ENCODE data around the gene PAPOLG. TPM values are rescaled to one million over a fixed set of nuclear protein-coding genes. Genes with fewer than 3 reads are reported as not detected.

The PAPOLG gene
- total and polyA plus RNA-seq, 2 of the 4 experiments (the other 2 are of a cell fraction) = 3.5 to 12.4 TPM

DNA sequence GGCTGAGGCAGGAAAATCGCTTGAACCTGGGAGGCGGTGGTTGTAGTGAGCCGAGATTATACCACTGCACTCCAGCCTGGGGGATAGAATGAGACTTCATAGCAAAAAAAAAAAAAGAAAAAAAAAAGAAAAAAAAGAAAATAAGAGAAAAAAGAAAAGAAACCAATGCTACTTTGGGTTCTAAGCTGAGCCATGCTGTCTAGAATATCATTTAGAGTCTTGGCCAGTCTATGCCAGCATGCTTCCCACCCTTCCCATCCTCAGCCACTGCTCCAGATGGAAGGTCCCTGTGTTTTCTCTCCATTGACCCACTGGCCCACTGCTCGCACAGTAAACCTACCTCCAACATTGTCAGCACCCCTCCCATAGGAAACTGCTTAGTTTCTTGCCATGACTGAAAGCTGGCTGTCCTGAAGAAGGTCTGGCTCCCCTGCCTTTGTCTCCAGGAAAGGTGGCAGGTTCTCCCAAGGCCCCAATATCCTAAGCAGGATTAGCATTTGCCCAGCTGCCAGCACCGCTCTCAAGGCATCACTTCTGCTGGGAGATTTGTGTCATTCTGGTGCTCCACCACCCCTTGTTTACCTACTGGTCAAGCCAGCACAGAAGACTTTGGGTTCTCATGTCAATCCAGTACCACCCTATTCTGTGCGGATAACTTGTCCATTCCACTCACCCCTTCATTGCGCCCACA lies 47.3 kb upstream of the PAPOLG start:
- intact Hi-C loops (cut with micrococcal nuclease) = loop anchor here (10.0 kb wide), 1 partner anchor 176 kb away; the partner anchor contains the start of gene REL
- no peaks in the 10 kb centered on the region for H3K9me3 ChIP-seq (ENCODE audit: control insufficient read depth, insufficient read depth, low read length)
- H2BK5ac ChIP-seq (ENCODE audit: low read depth, low read length, poor library complexity, severe bottlenecking) = no peak overlapping the region
- ATAC-seq (ENCODE audit: low read depth) (no peak), DNase-seq (no peak)
- no peaks in the 10 kb centered on the region; the same call in 1 of the 2 replicates for H3K27me3 ChIP-seq (ENCODE audit: control insufficient read depth, insufficient read depth, low read length)
- no TSS peak for BruUV-seq (replicated peaks)
- no peak overlapping the region for H3K56ac ChIP-seq (ENCODE audit: extremely low read depth, insufficient read depth, low read length)
- no peak overlapping the region for H3K4ac ChIP-seq (ENCODE audit: low read depth, low read length)
- no peaks in the 10 kb centered on the region for H3K36me3 ChIP-seq (ENCODE audit: control insufficient read depth, insufficient read depth, low read length)
- H3K14ac ChIP-seq (replicated peaks; ENCODE audit: low read depth, low read length) = no peak overlapping the region
- H4K5ac ChIP-seq (ENCODE audit: low read depth, low read length) = no peak overlapping the region
- H3K27ac ChIP-seq (ENCODE audit: insufficient read depth, low read length) = no peak overlapping the region
- no peak overlapping the region for H3K23ac ChIP-seq (ENCODE audit: low read depth, low read length)
- dilution Hi-C loops (cut with HindIII; ENCODE audit: low sequenced_read_pairs, unreplicated experiment) = no loop called here
- WGBS, 2 experiments (ENCODE audit: extremely low coverage in 2 of 2, insufficient read length in 1 of 2) = 90% methylated on average over 2 of the region's 7 CpGs; no CpG with 5 or more reads in 1 of the 2 experiments
- no peak overlapping the region for H2AFZ ChIP-seq (replicated peaks; ENCODE audit: low read length, poor library complexity)
- H3K9ac ChIP-seq (ENCODE audit: low read depth, low read length) = no peak overlapping the region
- no peak overlapping the region for H2BK20ac ChIP-seq (ENCODE audit: low read depth, low read length)
- ChIA-PET CTCF (interaction anchor here (0.6 to 2.7 kb wide), 3 partner anchors 261 to 308 kb away, joined by 4 to 10 read pairs (median 4); no protein-coding TSS in a partner anchor), POLR2A (ENCODE audit: unreplicated experiment) (no interaction called here)
- no peak overlapping the region for H3K18ac ChIP-seq (ENCODE audit: low read depth, low read length)
- H2BK120ac ChIP-seq (ENCODE audit: low read depth, low read length) = no peak overlapping the region
- no peak overlapping the region for H3K4me2 ChIP-seq (ENCODE audit: low read depth, low read length)
- in situ Hi-C loops (cut with MboI; ENCODE audit: low sequenced_read_pairs) = loop anchor here (5.0 kb wide), 1 partner anchor 289 kb away; no protein-coding TSS in a partner anchor
- no peak overlapping the region for H2BK15ac ChIP-seq (ENCODE audit: low read depth, low read length)
- no peaks in the 10 kb centered on the region for H3K79me1 ChIP-seq (ENCODE audit: low read depth in 1 of 2, low read length in 2 of 2)
- H4K8ac ChIP-seq (ENCODE audit: low read depth in 2 of 2, low read length in 2 of 2) = no peak overlapping the region
- no peak overlapping the region for H4K91ac ChIP-seq (ENCODE audit: insufficient read depth, low read depth, low read length)
- H3K4me1 ChIP-seq (ENCODE audit: control insufficient read depth, insufficient read depth, low read length) = no peaks in the 10 kb centered on the region; the same call in 1 of the 2 replicates
- H4K20me1 ChIP-seq (ENCODE audit: insufficient read depth, low read length) = no peaks in the 10 kb centered on the region
- peaks cover 2% of the 10 kb centered on the region; the same call in 1 of the 2 replicates for H3K9me1 ChIP-seq (ENCODE audit: insufficient read depth, low read length)
- H2AK9ac ChIP-seq (replicated peaks; ENCODE audit: low read depth, low read length, poor library complexity) = peak overlapping the region; percentile 45
- no peak overlapping the region for H2AK5ac ChIP-seq (ENCODE audit: low read depth, low read length)
- H3K4me3 ChIP-seq (ENCODE audit: insufficient read depth, low read depth, low read length) = no peak overlapping the region
- no peak for TF ChIP-seq FOS (IDR thresholded peaks at IDR 0.05; ENCODE audit: low read depth, low read length)
- no peak for TF ChIP-seq CEBPB (IDR thresholded peaks at IDR 0.05; ENCODE audit: low read depth, low read length)
- TF ChIP-seq, protein P1, sequence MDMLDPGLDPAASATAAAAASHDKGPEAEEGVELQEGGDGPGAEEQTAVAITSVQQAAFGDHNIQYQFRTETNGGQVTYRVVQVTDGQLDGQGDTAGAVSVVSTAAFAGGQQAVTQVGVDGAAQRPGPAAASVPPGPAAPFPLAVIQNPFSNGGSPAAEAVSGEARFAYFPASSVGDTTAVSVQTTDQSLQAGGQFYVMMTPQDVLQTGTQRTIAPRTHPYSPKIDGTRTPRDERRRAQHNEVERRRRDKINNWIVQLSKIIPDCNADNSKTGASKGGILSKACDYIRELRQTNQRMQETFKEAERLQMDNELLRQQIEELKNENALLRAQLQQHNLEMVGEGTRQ (IDR thresholded peaks at IDR 0.05; ENCODE audit: low read depth, low read length) = no peak
- TF ChIP-seq MXI1 (IDR thresholded peaks at IDR 0.05; ENCODE audit: borderline replicate concordance, low read depth, low read length) = no peak
- no peak for TF ChIP-seq CHD1 (IDR thresholded peaks at IDR 0.05; ENCODE audit: low read depth, low read length)
- TF ChIP-seq BHLHE40 (IDR thresholded peaks at IDR 0.05; ENCODE audit: low read depth, low read length) = no peak
- TF ChIP-seq NFE2L2 (IDR thresholded peaks at IDR 0.05; ENCODE audit: low read depth, low read length) = no peak
- TF ChIP-seq RFX5 (IDR thresholded peaks at IDR 0.05; ENCODE audit: low read depth, low read length) = no peak
- TF ChIP-seq MAZ (IDR thresholded peaks at IDR 0.05; ENCODE audit: borderline replicate concordance, low read depth, low read length) = no peak
- TF ChIP-seq SMC3 (IDR thresholded peaks at IDR 0.05; ENCODE audit: low read depth, low read length) = no peak
- no peak for TF ChIP-seq MAFK (IDR thresholded peaks at IDR 0.05; ENCODE audit: low read depth, low read length)
- no peak for TF ChIP-seq POLR2A (IDR thresholded peaks at IDR 0.05; ENCODE audit: low read depth, low read length)
- TF ChIP-seq RCOR1 (IDR thresholded peaks at IDR 0.05; ENCODE audit: insufficient replicate concordance, low read length) = no peak
- no peak for TF ChIP-seq ELK1 (IDR thresholded peaks at IDR 0.05; ENCODE audit: borderline replicate concordance, low read depth, low read length)
- TF ChIP-seq RAD21 (IDR thresholded peaks at IDR 0.05; ENCODE audit: low read length) = no peak
